Panc1 (cell line): ENCODE results near the gene CAGE1.

Source experiments
- CTCF ChIP-seq: fragments of 450-650 bp; IDR thresholded peaks from 2 replicates; pipeline ENCODE4 v1.5.1; 2017; ENCODE audit warnings: mild to moderate bottlenecking
- POLR2AphosphoS5 ChIP-seq: IDR thresholded peaks from 2 replicates; pipeline ENCODE4 v1.6.1; 2012; ENCODE audit warnings: mild to moderate bottlenecking, low read depth, low read length, moderate library complexity
- REST ChIP-seq, 2 experiments: IDR thresholded peaks; 2 replicates each; pipeline ENCODE4 v1.6.1; 2011 to 2012; ENCODE audit warnings: low read depth in 2 of 2, control low read depth in 1 of 2, low read length in 1 of 2, mild to moderate bottlenecking in 1 of 2, moderate library complexity in 1 of 2; ENCODE audit not compliant: insufficient read depth in 1 of 2

GRCh38 chr6:7325750-7326149 lies 63.8 kb downstream of the CAGE1 start:
- TF ChIP-seq POLR2AphosphoS5, result no peak
- no peak for TF ChIP-seq CTCF
- no peak for TF ChIP-seq REST (IDR thresholded peaks at IDR 0.05; ENCODE audit: insufficient read depth in 1 of 2, low read depth in 2 of 2, low read length in 1 of 2)
